K562 (cell line): Measurements from ENCODE around the gene RAB25. TPM values are rescaled to one million over a fixed set of nuclear protein-coding genes. Genes with fewer than 3 reads are reported as not detected.
A peak's percentile ranks its signal among the peaks of the same experiment; 100 is the strongest.

Source experiments
- ATAC-seq: fragments of 200-7000 bp; cut with Tn5 transposase; 3 replicates; pipeline ENCODE4 v1.9.1; 2020; ENCODE audit warnings: moderate library complexity
- BruUV-seq: library from RNA; stranded (reverse); fragments of 400-500 nt; replicated peaks from 2 replicates; lab custom pipeline; 2021; lab: Mats Ljungman, UMichigan
- CTCF ChIA-PET: fragments of 300-600 bp; formaldehyde crosslinking; extraction: SDS; loops from one replicate; lab custom pipeline; 2021; ENCODE audit warnings: low intra/inter-chr PET ratio; lab: Yijun Ruan, JAX
- POLR2A ChIA-PET: fragments of 300-600, 350-650 bp; sonication (Branson Sonifier 250); formaldehyde crosslinking; extraction: SDS; loops from one replicate; lab custom pipeline; 2021; ENCODE audit warnings: antibody characterized with exemption, inconsistent platforms; lab: Yijun Ruan, JAX
- DNase-seq, 4 experiments: peaks; one replicate each; pipeline versions ENCODE4 v3.0.0 to v3.0.0-alpha.2; 2011 to 2018; ENCODE audit warnings: low spot score in 3 of 4, mixed read lengths in 3 of 4; ENCODE audit errors: extremely low read depth in 1 of 4
- FAIRE-seq: peaks from 2 replicates; lab custom pipeline; 2011; peaks lifted over from hg19 to GRCh38; lab: Jason Lieb, UNC
- H2AFZ ChIP-seq: 2 replicates; pipeline ENCODE4 v1.6.0; 2011; ENCODE audit warnings: low read depth, low read length, control low read depth, inconsistent platforms
- H3K27ac ChIP-seq: fragments of 200-600 bp; 3 replicates; pipeline ENCODE4 v1.8.0; 2011; ENCODE audit warnings: low read depth, mild to moderate bottlenecking, control low read depth, inconsistent platforms, low read length, moderate library complexity, mixed read lengths; ENCODE audit errors: extremely low read depth
- H3K27me3 ChIP-seq, 2 experiments: fragments of 300-600 bp in 1 of 2; 2 replicates in 1 of 2; 3 replicates in 1 of 2; pipeline versions ENCODE4 v1.6.0 to v1.8.0; 2011; ENCODE audit warnings: inconsistent platforms in 2 of 2, low read length in 2 of 2, mild to moderate bottlenecking in 1 of 2, mixed read lengths in 1 of 2, moderate library complexity in 1 of 2; ENCODE audit not compliant: control insufficient read depth in 2 of 2, insufficient read depth in 2 of 2
- H3K36me3 ChIP-seq: fragments of 300-600 bp; 3 replicates; pipeline ENCODE4 v1.8.0; 2011; ENCODE audit warnings: mild to moderate bottlenecking, low read length, inconsistent platforms; ENCODE audit not compliant: control insufficient read depth, insufficient read depth
- H3K4me1 ChIP-seq, 2 experiments: fragments of 200-600 bp in 1 of 2; replicated peaks in 1 of 2; 2 replicates in 1 of 2; 3 replicates in 1 of 2; pipeline versions ENCODE4 v1.5.1 to v1.8.0; 2011; ENCODE audit warnings: inconsistent platforms in 2 of 2, low read length in 2 of 2, mild to moderate bottlenecking in 1 of 2, mixed read lengths in 1 of 2, moderate library complexity in 1 of 2; ENCODE audit not compliant: control insufficient read depth in 2 of 2, insufficient read depth in 2 of 2
- H3K4me2 ChIP-seq: 2 replicates; pipeline ENCODE4 v1.6.1; 2011; ENCODE audit warnings: low read length, control low read depth, inconsistent platforms, mixed read lengths; ENCODE audit not compliant: insufficient read depth
- H3K4me3 ChIP-seq: fragments of 200-600 bp; sonication (generic), shearing (Covaris generic); 2 replicates; pipeline ENCODE4 v1.5.1; 2016; ENCODE audit warnings: control low read depth, inconsistent platforms
- H3K79me2 ChIP-seq: fragments of 200-600 bp; 3 replicates; pipeline ENCODE4 v1.8.0; 2011; ENCODE audit warnings: low read length, inconsistent platforms; ENCODE audit not compliant: control insufficient read depth, insufficient read depth
- H3K9ac ChIP-seq, 2 experiments: 2 replicates each; pipeline versions ENCODE4 v1.6.0 to v1.6.1; 2011; ENCODE audit warnings: low read depth in 2 of 2, low read length in 2 of 2, control low read depth in 1 of 2, inconsistent platforms in 1 of 2, mild to moderate bottlenecking in 1 of 2, mixed read lengths in 1 of 2; ENCODE audit not compliant: insufficient read depth in 1 of 2
- H3K9me1 ChIP-seq: one replicate; pipeline ENCODE4 v1.6.0; 2011; ENCODE audit warnings: inconsistent platforms, mild to moderate bottlenecking, low read length, moderate library complexity; ENCODE audit not compliant: control insufficient read depth, insufficient read depth
- H3K9me3 ChIP-seq: replicated peaks from 2 replicates; pipeline ENCODE4 v1.5.1; 2011; ENCODE audit warnings: low read depth, low read length, inconsistent platforms; ENCODE audit not compliant: control insufficient read depth, insufficient read depth
- H4K20me1 ChIP-seq: replicated peaks from 2 replicates; pipeline ENCODE4 v1.6.1; 2011; ENCODE audit warnings: low read length, inconsistent platforms, mixed read lengths; ENCODE audit not compliant: control insufficient read depth, insufficient read depth
- E2F4 ChIP-seq: sonication (generic); formaldehyde crosslinking; IDR thresholded peaks from 2 replicates; pipeline ENCODE4 v1.8.0; 2022; ENCODE audit warnings: mild to moderate bottlenecking, low read depth, missing genetic modification reagents
- RBM25 ChIP-seq: fragments of 200-400 bp; formaldehyde crosslinking; IDR thresholded peaks from 2 replicates; pipeline ENCODE4 v1.6.1; 2018; ENCODE audit warnings: low read length, low read depth, moderate library complexity; ENCODE audit not compliant: severe bottlenecking
- WGBS: fragments of 100-300 bp; shearing (Covaris generic); methylation state at CpG from one replicate; pipeline ENCODE4 v1.1.6; 2016; ENCODE audit warnings: low coverage, mixed read lengths; ENCODE audit not compliant: insufficient coverage; ENCODE audit errors: missing lambda C conversion rate; 5-methylcytosine and 5-hydroxymethylcytosine counted together
- in situ Hi-C: fragments of 300-500 bp; cut with MboI; formaldehyde crosslinking; loops from 4 replicates; pipeline ENCODE4 v1.15.0; 2018; ENCODE audit warnings: inconsistent platforms, mixed read lengths
- intact Hi-C: fragments of 100-400 bp; cut with micrococcal nuclease; formaldehyde crosslinking; loops from 2 replicates; pipeline ENCODE4 v1.14.2; 2022
- polyA plus RNA-seq, 8 experiments: library from polyadenylated mRNA; depleted of rRNA in 4 of 8; stranded (reverse) in 5 of 8; unstranded in 3 of 8; fragments of >200 nt; fragmentation: Nextera tagmentation in 2 of 8; fragmentation: Illumina TruSeq in 1 of 8; extraction: Ambion mirVana in 2 of 8; extraction: Trizol in 1 of 8; gene quantifications; 2 replicates each; pipeline versions ENCODE4 v1.2.1 to v1.2.3, GENCODE V29; 2011 to 2014; ENCODE audit warnings: inconsistent platforms in 1 of 8, missing spikeins in 1 of 8
- total RNA-seq, 7 experiments: library from RNA; depleted of rRNA in 6 of 7; stranded (reverse); fragments of >200 nt in 6 of 7; fragmentation: Illumina TruSeq in 2 of 7; extraction: Trizol in 2 of 7; gene quantifications; 2 replicates each; pipeline versions ENCODE4 v1.2.1 to v1.2.3, GENCODE V29; 2011 to 2021; ENCODE audit warnings: low replicate concordance in 1 of 7

The RAB25 gene
- total and polyA plus RNA-seq, 9 of the 15 experiments (the other 6 are each of a cell fraction or from before 2014, with no cell fraction given) = 0.10 to 0.27 (median 0.13) TPM; not detected in 6

GRCh38 chr1:156100205-156100995 is 39.4 kb downstream of the RAB25 start:
- no peak overlapping the region for H3K4me3 ChIP-seq
- ChIA-PET POLR2A (interaction anchor here (0.6 to 12.5 kb wide), 6 partner anchors 12 to 168 kb away, joined by 3 to 164 read pairs (median 10); partner anchors contain the start of gene LMNA), CTCF (interaction anchor here (1.0 kb wide), 1 partner anchor 30 kb away, joined by 6 read pairs; no protein-coding TSS in a partner anchor)
- H3K27ac ChIP-seq = no peak overlapping the region
- BruUV-seq = no TSS peak
- peaks cover 4% of the 10 kb centered on the region; the same call in 1 of the 3 replicates for H3K79me2 ChIP-seq
- no peak for DNase-seq
- peaks cover 17 to 37% of the 10 kb centered on the region in 2 experiments for H3K4me1 ChIP-seq
- peaks cover 7% of the 10 kb centered on the region for H3K9me1 ChIP-seq
- no peaks in the 10 kb centered on the region for H4K20me1 ChIP-seq
- 31% methylated on average over 4 of the region's 4 CpGs for WGBS
- no peaks in the 10 kb centered on the region for H3K9me3 ChIP-seq
- no peak overlapping the region for H3K4me2 ChIP-seq
- FAIRE-seq = no peak
- peak; percentile 19 for TF ChIP-seq RBM25
- TF ChIP-seq E2F4 (CRISPR knock-in tag) = no peak
- ATAC-seq = no peak
- no peaks in the 10 kb centered on the region for H3K36me3 ChIP-seq
- H2AFZ ChIP-seq = no peak overlapping the region
- H3K9ac ChIP-seq = no peak overlapping the region
- in situ Hi-C loops = no loop called here
- intact Hi-C loops = no loop called here
- no peaks in the 10 kb centered on the region for H3K27me3 ChIP-seq
